ENCODE results near the gene CASTOR1.

CASTOR1 gene

DNA sequence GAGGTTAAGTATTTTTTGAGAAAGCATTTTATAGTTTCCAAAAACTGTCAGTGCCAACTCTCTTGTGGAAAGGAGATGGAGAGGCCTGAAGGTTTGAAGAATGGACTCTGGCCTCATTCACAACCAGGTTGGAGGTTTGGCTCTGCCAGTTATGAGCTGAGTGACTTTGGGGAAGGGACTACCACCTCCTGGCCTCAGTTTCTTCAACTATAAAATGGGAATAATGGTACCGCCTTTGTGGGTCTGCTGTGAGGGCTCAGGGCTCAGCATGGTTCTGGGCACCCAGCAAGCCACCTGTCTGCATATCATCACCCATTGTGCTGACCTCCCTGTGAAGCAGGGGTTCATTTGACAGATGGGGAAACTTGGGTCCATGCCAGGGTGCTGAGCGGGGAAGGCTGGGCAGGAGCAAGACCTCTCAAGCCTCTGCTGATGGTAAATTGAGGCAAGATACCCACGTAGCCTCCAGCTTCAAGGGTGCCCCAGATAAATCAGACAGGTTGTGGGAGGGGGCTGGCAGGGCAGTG is 39.2 kb downstream of the CASTOR1 start (continued):
- TF ChIP-seq, protein P1, sequence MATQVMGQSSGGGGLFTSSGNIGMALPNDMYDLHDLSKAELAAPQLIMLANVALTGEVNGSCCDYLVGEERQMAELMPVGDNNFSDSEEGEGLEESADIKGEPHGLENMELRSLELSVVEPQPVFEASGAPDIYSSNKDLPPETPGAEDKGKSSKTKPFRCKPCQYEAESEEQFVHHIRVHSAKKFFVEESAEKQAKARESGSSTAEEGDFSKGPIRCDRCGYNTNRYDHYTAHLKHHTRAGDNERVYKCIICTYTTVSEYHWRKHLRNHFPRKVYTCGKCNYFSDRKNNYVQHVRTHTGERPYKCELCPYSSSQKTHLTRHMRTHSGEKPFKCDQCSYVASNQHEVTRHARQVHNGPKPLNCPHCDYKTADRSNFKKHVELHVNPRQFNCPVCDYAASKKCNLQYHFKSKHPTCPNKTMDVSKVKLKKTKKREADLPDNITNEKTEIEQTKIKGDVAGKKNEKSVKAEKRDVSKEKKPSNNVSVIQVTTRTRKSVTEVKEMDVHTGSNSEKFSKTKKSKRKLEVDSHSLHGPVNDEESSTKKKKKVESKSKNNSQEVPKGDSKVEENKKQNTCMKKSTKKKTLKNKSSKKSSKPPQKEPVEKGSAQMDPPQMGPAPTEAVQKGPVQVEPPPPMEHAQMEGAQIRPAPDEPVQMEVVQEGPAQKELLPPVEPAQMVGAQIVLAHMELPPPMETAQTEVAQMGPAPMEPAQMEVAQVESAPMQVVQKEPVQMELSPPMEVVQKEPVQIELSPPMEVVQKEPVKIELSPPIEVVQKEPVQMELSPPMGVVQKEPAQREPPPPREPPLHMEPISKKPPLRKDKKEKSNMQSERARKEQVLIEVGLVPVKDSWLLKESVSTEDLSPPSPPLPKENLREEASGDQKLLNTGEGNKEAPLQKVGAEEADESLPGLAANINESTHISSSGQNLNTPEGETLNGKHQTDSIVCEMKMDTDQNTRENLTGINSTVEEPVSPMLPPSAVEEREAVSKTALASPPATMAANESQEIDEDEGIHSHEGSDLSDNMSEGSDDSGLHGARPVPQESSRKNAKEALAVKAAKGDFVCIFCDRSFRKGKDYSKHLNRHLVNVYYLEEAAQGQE (tag by site-specific recombination; IDR thresholded peaks at IDR 0.05) = no peak
- TF ChIP-seq ZNF596 (tag by site-specific recombination; IDR thresholded peaks at IDR 0.05) (no peak), ZNF132 (tag by site-specific recombination; IDR thresholded peaks at IDR 0.05; ENCODE audit: borderline replicate concordance) (no peak), ZNF830 (tag by site-specific recombination; IDR thresholded peaks at IDR 0.05; ENCODE audit: low read depth) (no peak), ZNF292 (tag by site-specific recombination; IDR thresholded peaks at IDR 0.05; ENCODE audit: borderline replicate concordance, low read depth) (no peak), KLF16 (tag by site-specific recombination; IDR thresholded peaks at IDR 0.05) (no peak), ZNF23 (tag by site-specific recombination; IDR thresholded peaks at IDR 0.05; ENCODE audit: borderline replicate concordance) (no peak), ZNF571 (tag by site-specific recombination; IDR thresholded peaks at IDR 0.05) (no peak)
- TF ChIP-seq, protein P2, sequence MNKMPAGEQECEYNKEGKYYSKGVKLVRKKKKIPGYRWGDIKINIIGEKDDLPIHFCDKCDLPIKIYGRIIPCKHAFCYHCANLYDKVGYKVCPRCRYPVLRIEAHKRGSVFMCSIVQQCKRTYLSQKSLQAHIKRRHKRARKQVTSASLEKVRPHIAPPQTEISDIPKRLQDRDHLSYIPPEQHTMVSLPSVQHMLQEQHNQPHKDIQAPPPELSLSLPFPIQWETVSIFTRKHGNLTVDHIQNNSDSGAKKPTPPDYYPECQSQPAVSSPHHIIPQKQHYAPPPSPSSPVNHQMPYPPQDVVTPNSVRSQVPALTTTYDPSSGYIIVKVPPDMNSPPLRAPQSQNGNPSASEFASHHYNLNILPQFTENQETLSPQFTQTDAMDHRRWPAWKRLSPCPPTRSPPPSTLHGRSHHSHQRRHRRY (tag by site-specific recombination; IDR thresholded peaks at IDR 0.05) = no peak
- TF ChIP-seq, protein P3, sequence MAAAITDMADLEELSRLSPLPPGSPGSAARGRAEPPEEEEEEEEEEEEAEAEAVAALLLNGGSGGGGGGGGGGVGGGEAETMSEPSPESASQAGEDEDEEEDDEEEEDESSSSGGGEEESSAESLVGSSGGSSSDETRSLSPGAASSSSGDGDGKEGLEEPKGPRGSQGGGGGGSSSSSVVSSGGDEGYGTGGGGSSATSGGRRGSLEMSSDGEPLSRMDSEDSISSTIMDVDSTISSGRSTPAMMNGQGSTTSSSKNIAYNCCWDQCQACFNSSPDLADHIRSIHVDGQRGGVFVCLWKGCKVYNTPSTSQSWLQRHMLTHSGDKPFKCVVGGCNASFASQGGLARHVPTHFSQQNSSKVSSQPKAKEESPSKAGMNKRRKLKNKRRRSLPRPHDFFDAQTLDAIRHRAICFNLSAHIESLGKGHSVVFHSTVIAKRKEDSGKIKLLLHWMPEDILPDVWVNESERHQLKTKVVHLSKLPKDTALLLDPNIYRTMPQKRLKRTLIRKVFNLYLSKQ (tag by site-specific recombination; IDR thresholded peaks at IDR 0.05; ENCODE audit: borderline replicate concordance) = no peak
- TF ChIP-seq, protein P4, sequence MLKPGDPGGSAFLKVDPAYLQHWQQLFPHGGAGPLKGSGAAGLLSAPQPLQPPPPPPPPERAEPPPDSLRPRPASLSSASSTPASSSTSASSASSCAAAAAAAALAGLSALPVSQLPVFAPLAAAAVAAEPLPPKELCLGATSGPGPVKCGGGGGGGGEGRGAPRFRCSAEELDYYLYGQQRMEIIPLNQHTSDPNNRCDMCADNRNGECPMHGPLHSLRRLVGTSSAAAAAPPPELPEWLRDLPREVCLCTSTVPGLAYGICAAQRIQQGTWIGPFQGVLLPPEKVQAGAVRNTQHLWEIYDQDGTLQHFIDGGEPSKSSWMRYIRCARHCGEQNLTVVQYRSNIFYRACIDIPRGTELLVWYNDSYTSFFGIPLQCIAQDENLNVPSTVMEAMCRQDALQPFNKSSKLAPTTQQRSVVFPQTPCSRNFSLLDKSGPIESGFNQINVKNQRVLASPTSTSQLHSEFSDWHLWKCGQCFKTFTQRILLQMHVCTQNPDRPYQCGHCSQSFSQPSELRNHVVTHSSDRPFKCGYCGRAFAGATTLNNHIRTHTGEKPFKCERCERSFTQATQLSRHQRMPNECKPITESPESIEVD (tag by site-specific recombination; IDR thresholded peaks at IDR 0.05) = no peak
- TF ChIP-seq, protein P5, sequence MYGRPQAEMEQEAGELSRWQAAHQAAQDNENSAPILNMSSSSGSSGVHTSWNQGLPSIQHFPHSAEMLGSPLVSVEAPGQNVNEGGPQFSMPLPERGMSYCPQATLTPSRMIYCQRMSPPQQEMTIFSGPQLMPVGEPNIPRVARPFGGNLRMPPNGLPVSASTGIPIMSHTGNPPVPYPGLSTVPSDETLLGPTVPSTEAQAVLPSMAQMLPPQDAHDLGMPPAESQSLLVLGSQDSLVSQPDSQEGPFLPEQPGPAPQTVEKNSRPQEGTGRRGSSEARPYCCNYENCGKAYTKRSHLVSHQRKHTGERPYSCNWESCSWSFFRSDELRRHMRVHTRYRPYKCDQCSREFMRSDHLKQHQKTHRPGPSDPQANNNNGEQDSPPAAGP (tag by site-specific recombination; IDR thresholded peaks at IDR 0.05) = no peak

DNA sequence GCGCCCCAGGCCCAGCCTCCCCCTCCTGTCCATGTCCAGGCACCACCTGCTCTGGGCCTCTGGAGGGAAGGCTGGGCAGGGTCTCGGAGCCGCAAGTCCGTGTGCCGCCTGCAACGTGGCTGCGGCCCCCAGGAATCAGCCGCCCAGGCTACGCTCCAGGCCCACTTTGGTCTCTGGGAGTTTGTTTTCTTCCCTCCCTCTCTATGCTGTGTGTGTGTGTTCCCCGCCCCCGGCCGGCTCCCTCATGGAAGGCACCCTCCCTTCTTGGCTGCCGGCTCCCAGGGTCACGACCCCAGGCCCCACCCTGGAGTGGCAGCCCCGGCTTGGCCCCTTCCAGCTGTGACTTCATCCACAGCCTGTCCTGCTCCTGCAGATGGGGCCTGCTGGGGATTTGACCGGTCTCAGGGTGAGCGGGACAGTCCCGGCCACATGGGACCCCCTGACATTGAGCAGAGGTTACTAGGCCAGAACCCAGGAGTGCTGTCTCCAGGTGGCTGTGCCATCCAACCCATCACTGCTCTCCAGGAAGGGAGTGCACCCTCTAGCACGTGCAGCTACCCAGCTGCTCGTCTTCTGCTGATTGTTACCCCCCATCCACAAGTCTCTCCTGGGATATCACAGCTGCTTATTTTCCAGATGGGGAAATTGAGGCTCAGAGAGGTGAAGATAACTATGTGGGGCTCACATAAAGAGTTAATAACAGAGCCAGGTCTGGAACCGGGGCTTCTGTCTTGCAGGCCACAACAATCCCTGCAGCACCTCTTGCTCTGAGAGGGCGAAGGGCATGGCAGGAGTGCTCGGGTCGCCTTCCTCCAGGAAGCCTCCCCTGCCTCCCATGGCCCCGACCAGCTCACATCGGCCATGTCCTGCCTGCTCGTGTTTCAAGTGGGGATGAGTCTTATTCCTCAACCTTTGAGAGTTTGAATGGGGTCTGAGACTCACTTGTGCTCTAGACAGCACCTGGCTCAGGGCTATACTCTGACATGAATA is 40.0 kb downstream of the CASTOR1 start:
- Histone ChIP-seq H3K27ac (ENCODE audit: extremely low read depth, low read depth, low read length) (no peak overlapping the region), H3K9me3 (ENCODE audit: control insufficient read depth, insufficient read depth, low read depth, low read length) (no peaks in the 10 kb centered on the region), H3K4me1 (ENCODE audit: control insufficient read depth, insufficient read depth, low read length) (peaks cover 3% of the 10 kb centered on the region), H3K4me3 (ENCODE audit: low read depth, low read length) (no peak overlapping the region), H3K36me3 (ENCODE audit: control insufficient read depth in 2 of 2, insufficient read depth in 1 of 2, low read length in 2 of 2) (peaks cover 0 to 5% of the 10 kb centered on the region in 2 experiments; a peak in 1 of 3 replicates)
- ChIA-PET POLR2A (no interaction called here), CTCF (interaction anchor here (0.5 to 3.1 kb wide), 5 partner anchors 91 to 235 kb away, joined by 3 to 16 read pairs (median 3); no protein-coding TSS in a partner anchor)
- TF ChIP-seq, protein P6, sequence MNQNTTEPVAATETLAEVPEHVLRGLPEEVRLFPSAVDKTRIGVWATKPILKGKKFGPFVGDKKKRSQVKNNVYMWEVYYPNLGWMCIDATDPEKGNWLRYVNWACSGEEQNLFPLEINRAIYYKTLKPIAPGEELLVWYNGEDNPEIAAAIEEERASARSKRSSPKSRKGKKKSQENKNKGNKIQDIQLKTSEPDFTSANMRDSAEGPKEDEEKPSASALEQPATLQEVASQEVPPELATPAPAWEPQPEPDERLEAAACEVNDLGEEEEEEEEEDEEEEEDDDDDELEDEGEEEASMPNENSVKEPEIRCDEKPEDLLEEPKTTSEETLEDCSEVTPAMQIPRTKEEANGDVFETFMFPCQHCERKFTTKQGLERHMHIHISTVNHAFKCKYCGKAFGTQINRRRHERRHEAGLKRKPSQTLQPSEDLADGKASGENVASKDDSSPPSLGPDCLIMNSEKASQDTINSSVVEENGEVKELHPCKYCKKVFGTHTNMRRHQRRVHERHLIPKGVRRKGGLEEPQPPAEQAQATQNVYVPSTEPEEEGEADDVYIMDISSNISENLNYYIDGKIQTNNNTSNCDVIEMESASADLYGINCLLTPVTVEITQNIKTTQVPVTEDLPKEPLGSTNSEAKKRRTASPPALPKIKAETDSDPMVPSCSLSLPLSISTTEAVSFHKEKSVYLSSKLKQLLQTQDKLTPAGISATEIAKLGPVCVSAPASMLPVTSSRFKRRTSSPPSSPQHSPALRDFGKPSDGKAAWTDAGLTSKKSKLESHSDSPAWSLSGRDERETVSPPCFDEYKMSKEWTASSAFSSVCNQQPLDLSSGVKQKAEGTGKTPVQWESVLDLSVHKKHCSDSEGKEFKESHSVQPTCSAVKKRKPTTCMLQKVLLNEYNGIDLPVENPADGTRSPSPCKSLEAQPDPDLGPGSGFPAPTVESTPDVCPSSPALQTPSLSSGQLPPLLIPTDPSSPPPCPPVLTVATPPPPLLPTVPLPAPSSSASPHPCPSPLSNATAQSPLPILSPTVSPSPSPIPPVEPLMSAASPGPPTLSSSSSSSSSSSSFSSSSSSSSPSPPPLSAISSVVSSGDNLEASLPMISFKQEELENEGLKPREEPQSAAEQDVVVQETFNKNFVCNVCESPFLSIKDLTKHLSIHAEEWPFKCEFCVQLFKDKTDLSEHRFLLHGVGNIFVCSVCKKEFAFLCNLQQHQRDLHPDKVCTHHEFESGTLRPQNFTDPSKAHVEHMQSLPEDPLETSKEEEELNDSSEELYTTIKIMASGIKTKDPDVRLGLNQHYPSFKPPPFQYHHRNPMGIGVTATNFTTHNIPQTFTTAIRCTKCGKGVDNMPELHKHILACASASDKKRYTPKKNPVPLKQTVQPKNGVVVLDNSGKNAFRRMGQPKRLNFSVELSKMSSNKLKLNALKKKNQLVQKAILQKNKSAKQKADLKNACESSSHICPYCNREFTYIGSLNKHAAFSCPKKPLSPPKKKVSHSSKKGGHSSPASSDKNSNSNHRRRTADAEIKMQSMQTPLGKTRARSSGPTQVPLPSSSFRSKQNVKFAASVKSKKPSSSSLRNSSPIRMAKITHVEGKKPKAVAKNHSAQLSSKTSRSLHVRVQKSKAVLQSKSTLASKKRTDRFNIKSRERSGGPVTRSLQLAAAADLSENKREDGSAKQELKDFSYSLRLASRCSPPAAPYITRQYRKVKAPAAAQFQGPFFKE (tag by site-specific recombination; IDR thresholded peaks at IDR 0.05; ENCODE audit: borderline replicate concordance) = no peak
- TF ChIP-seq ZNF530 (tag by site-specific recombination; IDR thresholded peaks at IDR 0.05; ENCODE audit: low read depth) (no peak), KLF1 (tag by site-specific recombination; IDR thresholded peaks at IDR 0.05) (peak; percentile 88), ZNF521 (tag by site-specific recombination; IDR thresholded peaks at IDR 0.05) (no peak)
- TF ChIP-seq, protein P3 (tag by site-specific recombination; IDR thresholded peaks at IDR 0.05; ENCODE audit: borderline replicate concordance) = no peak
